VCaP (cell line): Measurements from ENCODE around the gene FOXO1.

Experiments
- H3K27ac ChIP-seq: fragments of 450-650 bp; 2 replicates; pipeline ENCODE4 v1.5.1; 2017
- TF ChIP-seq, protein P1 (sequence below): fragments of 450-650 bp; conservative IDR thresholded peaks from 2 replicates; pipeline ENCODE4 v1.5.1; 2017; ENCODE audit warnings: mild to moderate bottlenecking, moderate library complexity

The FOXO1 gene

DNA sequence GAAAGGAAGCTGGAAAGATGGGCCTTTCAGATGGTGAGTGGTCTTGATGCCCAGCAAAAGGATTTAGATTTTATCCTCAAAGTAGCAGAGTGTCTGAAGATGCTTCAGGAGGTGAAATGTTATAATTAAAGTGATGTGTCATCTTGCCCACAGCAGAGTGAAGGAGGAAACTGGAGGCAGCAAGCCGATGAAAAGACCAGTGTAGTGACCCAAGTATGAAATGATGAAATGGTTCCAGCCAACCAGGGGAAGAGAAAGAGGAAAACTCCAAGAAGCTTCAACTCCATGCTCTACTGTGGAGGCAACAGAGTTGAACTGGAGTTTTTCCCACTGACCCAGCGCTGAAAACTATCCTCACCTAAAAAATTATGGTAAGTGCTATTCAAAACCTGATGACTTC, 66.7 kb downstream of the FOXO1 start:
- TF ChIP-seq, protein P1, sequence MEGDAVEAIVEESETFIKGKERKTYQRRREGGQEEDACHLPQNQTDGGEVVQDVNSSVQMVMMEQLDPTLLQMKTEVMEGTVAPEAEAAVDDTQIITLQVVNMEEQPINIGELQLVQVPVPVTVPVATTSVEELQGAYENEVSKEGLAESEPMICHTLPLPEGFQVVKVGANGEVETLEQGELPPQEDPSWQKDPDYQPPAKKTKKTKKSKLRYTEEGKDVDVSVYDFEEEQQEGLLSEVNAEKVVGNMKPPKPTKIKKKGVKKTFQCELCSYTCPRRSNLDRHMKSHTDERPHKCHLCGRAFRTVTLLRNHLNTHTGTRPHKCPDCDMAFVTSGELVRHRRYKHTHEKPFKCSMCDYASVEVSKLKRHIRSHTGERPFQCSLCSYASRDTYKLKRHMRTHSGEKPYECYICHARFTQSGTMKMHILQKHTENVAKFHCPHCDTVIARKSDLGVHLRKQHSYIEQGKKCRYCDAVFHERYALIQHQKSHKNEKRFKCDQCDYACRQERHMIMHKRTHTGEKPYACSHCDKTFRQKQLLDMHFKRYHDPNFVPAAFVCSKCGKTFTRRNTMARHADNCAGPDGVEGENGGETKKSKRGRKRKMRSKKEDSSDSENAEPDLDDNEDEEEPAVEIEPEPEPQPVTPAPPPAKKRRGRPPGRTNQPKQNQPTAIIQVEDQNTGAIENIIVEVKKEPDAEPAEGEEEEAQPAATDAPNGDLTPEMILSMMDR, result no peak
- no peak overlapping the region for H3K27ac ChIP-seq

DNA sequence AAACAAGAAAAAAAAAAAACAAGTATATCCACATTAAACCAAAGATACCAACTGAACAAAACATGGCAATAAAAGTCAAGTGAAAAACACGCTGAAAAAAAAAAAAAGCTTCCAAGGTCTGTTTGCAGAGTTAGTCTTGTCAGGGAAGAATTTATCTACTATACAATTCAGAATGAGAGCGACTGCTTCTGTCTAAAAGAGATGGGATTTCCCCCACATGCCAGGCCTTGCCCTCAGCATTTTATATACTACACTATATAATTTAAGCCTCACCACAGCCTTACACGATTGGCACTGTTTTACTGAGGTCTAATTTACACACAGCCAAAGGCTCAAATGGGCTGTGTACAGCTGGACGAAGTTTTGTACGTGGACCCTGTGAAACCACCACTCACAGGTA, 67.3 kb downstream of the FOXO1 start:
- TF ChIP-seq, protein P1, result no peak
- H3K27ac ChIP-seq, result no peak overlapping the region

DNA sequence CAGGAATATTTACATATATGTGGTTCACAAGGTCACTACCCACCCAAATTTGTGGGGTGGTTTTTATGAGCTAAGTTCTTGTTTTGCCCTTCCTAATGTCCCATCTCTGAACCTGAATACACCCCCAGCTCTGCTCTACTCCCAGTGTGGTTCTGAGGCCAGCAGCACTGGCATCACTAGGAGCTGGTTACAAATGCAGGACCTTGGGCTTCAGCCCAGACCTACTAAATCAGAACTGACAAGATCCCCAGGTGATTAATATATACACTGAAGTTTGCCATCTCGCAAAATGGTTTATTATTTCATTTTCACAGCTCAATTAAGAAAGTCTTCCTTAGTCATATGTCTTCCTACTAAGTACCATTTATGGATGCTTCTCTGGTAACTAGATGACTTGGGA, 67.9 kb downstream of the FOXO1 start:
- TF ChIP-seq, protein P1, result no peak
- H3K27ac ChIP-seq, result no peak overlapping the region

DNA sequence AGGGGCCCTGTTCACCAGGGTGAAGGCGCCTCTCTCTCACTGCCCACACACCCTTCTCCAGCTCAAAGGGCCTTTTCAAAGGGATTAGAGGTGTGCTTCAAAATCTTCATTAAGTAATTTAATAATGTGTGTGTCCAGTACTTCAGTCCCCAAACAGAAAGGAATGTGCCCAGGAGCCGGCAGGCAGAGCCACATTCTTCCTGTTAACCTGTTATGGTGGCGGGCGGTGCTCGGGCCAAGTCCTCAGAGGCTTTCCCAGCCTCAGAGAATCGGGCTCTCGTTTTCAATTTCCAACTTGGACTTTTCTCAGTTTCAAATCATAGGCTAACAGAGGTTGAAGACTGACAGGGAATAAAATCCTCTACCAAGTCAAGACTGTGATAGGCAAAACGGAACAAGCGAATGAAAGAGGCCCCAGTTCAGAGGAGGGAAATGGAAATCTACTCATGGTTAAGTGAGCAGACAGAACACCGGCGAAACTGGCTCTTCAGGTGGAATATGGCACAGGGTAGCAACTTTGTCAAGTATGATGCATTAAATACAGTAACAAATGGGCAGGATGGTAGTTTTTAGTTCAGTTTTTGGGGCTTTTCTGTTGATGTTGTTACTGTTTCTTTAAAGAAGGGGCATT, 68.6 kb downstream of the FOXO1 start:
- TF ChIP-seq, protein P1, result no peak
- H3K27ac ChIP-seq, result no peak overlapping the region

DNA sequence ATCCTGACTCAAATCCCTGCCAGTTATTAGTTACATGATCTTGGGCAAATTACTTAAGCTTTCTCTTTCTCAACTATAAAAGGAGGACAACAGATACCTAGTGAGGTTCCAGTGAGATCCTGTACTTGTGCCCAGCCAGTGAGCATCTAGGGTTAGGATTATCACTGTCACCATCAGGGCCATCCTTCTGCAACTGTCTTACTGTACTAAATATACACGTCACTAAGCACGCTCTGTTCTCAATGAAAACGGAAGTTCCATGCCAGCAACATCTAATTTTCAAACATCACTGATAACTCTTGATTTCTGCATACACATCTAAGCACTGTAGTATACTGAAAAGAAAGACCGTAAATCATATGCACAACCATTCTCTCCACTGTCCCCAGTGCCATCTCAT, 70.0 kb downstream of the FOXO1 start:
- H3K27ac ChIP-seq, result no peak overlapping the region
- TF ChIP-seq, protein P1, result no peak

DNA sequence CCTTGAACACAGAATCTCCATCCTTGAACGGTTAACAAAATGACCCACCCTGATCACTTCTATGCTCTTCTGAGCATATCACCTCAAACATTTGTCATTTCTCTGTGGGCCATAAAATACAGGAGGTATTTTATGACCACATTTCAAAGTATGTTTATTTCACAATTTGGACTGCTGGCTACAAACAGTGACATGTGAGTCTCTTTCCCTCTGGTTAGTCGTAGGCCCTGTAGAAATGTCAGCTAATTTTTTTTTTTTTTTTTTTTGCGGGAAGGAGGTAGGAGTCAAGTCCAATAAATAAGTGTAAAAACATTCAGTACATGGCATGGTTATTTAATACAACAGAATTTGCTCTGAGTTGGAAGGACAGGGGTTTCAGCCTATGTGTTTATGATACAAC, 70.7 kb downstream of the FOXO1 start:
- no peak overlapping the region for H3K27ac ChIP-seq
- TF ChIP-seq, protein P1, result no peak

DNA sequence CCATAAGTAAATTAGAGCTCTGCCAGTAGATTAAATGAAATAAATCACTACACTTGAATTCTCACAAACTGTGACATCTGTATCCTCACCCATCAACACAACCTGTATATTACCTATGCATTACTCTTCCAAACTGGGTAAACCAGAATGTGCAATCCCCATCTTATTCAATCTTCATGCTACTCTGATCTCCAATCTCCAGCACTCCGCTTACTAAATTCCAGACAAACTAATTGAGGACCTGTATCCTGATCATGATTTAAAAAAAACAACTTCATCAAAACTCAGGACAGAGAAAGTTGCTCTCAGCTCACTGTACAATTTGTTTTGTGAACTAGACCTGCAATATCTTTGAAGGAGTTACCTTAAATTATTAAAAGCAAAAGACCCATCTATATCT, 74.4 kb downstream of the FOXO1 start:
- H3K27ac ChIP-seq, result no peak overlapping the region
- TF ChIP-seq, protein P1, result no peak
